HG02981 (cell line): ENCODE results near the gene PDE7B.

Source experiments
- ATAC-seq: cut with Tn5 transposase; IDR thresholded peaks from one replicate; pipeline ENCODE4 v1.9.1; 2021; ENCODE audit warnings: mild to moderate bottlenecking, moderate library complexity; ENCODE audit not compliant: unreplicated experiment

PDE7B gene

DNA sequence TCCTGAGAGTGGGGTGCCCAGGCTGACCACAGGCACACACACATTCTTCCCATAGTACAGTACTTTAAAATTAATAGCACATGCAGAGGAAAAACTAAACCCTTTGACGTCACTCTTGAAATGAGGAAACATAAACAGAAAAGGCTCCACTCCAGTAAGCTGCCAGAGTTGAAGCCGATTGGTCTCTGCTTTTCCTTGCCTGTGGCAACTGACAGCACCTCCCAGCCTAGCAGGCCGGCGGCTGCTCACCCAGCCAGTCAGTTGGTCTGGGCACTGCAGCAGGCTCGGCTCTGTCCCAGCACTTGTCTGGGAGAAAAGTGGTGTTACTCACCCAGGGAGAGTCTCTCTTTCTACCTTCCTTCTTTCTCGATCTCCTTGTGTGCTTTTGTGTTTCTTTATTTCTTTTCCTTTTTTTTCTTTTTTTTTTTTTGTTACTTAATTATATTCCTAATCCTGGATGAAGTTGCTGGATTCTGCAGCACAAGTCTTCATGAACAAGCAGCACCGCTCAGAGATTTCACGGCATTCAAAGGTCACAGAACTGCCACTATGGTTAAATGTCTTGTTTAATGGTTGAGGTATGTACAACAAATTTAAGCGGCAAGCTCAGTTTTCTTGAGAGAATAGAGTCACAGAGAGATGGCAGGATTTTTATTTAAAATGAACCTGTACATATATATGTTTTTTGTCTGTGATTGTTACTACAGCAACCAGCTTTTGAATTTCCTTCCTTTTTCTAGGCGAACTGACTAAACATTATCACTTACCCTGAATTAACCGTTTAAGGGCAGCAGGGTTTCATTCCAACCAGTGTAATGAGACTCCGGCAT, at the start of gene PDE7B:
Gene PDE7B (plus strand): TSS at position 260 of the 830 bp plus-strand sequence.
- ATAC-seq = peak; percentile 83

DNA sequence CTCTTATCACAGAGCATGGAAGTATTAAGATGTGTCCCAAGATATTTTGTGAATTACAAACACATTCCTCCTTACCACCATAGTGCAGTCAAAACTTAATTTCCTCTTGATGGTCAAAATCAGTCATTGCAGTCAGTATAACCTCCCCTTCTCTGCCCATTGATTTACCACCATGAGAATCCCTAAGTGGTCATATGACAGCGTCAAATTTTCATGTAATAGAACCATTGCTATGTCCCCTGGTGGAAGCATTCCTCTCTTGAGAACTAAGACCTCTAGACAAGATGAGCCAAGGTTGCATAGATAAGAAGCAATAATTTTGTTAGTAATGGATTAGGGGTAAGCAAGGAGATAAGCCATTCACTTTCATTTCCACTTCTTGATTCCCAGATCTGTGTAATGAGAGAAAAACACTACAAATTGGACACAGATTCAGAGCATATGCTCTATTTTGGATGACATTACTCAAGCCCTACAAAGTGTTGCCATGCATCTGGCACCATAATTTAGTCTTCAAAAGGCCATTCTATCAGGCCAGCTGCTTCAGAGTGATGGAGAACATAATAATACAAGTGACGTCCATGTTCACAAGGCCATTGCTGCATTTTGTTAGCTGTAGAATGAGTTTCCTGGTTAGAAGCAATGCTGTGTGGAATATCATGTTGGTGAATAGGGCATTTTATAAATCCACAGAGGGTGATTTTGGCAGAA, 49.6 kb upstream of the PDE7B start:
- ATAC-seq = no peak

DNA sequence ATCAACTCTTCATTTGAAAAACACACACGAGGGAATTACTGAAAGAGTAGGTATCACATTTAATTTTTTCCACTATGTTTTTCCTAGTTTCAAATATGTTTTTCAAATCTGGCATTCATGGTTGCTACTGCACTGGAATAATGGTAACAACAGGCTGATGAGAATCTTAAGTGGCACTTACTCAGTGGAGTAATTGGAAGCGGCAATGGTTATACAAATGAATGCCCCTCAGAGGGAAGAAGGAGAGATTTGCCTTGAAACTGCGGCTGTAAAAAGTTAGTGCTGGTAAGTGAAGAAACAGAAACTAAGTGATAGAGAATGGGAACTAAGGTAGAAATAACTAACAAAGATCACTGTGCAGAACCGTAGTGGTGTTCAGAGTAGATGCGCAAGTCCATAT, 41.0 kb upstream of the PDE7B start:
- no peak for ATAC-seq

DNA sequence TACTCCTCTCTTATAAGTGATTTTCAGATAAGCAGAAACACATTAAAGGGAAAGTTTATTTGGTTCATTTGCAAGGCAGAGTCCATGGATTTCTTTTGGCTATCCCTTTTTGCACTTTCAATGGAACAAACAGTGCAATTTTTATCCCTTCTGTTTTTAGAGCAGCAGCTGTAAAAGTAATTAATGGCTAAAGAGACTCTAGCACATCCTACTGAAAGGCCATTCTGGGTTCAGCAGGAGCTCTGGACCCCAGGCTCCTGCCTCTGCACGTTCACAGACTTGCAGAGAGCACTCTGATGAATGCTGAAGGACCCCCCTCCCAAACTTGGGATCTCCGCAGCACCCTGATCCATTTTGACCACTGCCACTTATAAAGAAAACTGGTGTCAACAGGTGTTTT, 40.3 kb upstream of the PDE7B start:
- no peak for ATAC-seq

DNA sequence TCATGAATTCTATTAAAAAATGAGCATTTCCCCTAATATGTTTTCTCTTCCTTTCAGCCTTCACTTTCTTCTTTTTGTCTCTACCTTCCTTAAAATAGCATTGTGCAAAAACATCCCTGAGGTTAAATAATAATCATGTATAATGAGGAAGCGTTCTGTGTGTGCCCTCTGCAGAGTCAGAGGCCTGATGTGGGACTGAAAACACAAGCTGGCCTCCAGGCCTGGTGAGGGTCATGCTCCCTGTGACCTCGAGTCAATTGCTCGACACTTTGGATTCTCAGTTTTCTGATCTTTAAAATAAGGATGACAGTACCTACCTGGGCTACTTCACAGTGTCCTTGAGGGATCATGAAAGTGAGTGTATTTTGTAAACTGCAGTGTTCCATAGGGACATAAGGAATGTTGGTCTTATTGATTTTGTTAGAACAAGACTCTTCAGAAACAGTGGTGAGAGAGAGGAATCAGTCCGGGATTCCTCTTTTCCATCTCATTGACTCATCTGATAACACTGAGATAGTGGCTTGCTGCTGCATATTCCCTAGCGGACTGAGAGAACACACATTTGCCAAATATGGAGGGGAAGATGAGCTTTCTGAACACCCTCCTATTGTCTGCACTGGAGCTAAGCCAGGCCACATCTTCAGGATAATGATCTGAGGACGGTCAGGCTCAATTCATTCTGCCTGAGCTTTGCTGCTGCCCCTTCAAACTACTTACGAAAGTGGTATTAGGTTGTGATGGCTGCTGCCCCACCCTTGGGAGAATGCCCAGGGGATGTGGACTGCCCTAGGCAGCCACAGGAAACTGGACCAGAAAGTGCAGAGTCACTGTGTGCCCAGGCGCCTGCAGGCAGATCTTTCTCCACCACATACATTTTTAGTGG, 39.6 kb upstream of the PDE7B start:
- ATAC-seq = no peak

DNA sequence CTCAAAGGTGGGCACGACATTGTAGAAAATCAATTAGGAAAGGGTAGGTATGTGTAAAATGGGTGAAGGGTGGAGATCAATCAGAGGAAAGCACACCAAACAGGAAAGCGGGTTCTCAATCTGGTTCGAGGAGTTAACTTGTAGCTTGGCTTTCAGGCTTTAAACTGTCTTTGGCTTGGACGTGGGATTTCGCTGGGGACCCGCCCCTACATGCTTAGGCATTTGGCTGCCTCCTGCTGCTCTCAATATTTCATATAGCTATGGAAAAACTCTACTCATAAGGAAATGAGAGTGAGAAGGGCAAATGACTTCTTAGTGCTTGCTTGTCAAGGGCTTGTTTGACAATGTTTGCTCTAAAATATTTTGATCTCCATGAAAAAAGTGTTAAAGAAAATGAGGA, 38.1 kb upstream of the PDE7B start:
- no peak for ATAC-seq

DNA sequence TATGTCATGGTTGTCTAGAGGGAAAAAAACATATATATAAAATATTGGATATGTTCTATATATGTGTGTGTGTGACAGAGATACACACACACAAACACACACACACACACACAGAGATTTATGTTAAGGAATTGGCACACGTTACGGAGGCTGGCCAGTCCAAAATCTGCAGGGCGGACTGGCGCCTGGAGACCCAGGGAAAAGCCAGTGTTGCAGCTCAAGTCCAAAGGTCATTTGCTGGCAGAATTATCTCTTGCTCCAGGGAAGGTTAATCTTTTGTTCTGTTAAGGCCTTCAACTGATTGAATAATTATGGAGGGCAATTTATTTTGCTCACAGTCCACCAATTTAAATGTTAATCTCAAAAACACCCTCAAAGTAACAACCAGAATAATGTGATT, 37.5 kb upstream of the PDE7B start:
- ATAC-seq = no peak

DNA sequence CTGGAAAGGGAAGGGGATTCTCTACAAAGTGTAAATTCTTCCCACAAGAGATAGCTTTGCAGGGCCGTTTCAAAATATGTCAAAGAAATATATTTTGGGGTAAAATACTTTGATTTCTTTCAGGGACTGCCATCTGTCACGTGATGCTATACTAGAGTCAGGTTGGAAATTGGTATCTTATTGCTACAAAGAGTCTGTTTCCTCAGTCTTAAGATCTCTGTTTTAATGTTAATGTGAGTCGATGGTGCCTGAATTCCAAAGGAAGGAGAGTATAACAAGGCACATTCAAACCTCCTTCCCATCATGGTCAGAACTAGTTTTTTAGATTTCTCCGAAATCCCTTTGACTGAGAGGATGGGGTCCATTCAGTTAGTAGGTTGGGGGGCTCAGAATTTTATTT, 36.3 kb upstream of the PDE7B start:
- no peak for ATAC-seq

DNA sequence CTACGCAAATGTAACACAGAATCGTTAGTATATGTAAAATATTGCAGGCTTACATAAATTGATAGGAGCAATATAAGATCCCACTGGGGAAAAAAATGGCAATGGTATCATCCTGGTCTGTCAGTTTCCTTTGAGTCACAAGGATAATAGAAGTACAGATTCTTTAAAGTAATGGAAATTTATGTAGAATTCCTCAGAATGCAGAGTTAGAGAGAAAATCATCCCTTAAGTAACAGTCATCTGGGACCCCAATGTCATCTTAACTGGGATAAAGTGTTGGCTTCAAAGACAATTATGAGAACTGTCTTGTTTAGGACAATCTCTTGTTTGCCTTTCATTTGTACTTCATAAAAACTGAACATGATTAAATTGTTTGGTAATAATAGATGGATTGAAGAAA, 34.5 kb upstream of the PDE7B start:
- no peak for ATAC-seq

DNA sequence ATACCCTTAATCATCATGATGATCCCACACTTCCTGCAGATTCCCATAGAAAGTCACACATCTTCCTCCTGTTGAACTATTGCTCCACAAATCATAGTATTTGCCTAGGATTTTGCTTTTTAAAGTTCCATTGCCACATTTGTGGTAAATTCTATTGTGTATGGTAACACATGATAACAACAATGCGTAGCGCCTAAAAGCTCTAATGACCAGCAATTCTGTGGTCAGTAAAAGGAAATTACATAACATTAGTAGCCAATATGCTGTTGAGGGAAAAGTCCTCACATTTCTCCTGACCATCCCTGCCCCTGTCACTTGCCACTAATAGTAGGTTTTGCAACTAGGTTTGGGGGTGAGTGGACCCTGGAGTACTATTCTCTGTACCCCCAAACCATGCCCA, 31.8 kb upstream of the PDE7B start:
- ATAC-seq = no peak

DNA sequence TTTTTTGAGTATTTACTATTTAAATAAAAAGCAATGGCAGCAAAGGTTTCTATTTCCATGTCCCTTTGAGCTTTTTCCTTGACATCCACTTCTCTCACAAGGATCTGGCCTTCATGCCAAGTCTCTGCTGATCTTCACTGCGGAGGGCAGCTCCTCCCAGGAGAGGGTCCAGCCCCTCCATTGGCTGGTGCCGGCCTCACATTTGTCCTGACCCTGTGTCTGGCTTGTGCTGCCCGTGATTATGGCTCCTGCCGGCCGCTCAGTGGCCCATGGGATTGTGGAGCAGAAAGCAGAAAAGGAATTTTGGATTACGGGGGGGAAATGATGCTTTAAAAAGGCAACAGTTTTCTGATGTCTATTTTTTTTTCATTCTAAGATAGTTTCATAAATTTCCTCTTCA, 31.2 kb upstream of the PDE7B start:
- no peak for ATAC-seq

DNA sequence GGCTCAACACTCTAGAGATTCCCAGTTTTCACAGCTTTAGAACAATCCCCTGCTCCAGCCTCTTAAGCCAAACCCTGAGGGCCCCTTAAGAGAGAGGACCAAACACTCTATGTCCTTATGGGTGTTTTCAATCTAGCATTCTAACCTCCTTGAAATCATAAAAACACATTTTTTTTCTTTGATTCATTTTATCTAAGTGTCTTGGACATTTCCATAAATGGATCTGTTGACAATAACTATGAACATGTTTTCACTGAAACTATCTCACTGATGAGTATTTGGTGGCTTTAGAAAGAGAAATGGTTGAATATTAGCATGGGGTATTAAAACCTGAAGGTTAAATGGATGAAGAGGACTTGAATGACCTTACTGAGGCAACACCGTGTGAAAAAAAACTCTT, 27.6 kb upstream of the PDE7B start:
- no peak for ATAC-seq

DNA sequence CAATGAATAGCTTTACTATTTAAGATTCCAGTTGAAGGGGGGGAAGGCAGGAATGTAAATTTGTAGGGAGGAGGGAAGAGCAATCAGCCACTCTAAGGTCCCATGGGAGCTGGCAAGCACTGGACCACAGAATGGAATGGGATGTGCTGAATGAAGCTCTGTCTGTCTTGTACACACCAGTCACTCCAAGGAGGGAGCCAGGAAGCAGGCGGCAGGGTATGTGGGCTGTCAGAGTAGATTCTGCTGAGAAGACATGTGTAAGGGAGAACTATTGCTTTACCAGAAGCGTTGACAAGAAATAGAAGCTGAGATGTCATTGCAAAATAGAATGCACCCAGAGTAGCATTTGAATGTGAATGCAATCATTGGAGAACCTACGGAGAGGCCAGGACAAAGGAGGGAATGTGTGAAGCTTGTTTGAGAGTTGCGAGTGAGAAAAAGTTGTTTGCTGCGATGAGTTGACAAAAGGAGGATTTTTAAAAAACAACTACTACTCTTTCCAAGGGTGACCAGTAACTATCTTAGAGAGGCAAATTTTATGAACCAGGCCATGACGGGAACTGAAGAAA, 25.2 kb upstream of the PDE7B start:
- ATAC-seq = no peak

DNA sequence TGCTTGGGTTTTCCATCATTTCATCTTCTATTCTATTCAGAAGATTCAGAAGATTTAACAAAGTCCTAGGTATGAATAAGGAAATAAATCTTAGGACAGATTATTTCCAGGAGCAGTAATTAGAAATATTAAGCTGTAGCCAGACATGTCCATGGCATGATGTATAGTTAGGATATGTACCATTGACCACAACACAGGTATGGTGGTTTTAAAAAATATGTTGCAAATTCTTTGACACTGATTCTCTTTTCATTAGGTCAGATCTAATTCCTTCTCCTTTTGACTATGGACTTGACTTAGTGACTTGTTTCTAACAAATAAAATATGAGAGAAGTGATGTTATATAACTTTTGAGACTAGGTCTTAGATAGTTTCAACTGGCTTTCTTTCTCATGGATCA, 23.5 kb upstream of the PDE7B start:
- ATAC-seq = no peak

DNA sequence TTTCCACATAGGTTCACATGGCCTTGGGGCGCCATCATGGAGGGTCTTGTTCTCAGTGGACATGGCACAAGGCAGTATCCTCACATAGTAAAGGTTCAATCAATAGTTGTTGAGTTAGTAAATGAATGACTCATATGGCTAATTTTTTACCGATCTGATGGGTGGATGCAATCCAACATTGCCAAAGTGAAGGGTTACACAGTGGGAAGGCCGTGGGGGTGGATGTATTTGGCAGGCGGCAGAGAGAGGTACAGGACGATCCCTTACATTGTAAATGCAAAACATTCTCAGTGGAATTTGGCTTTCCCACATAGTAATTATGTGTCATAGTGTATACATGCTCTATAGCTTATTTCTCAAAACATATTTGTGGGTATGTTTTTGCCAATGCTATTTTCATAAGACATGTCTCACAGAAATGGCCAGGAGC, 21.0 kb upstream of the PDE7B start:
- no peak for ATAC-seq

DNA sequence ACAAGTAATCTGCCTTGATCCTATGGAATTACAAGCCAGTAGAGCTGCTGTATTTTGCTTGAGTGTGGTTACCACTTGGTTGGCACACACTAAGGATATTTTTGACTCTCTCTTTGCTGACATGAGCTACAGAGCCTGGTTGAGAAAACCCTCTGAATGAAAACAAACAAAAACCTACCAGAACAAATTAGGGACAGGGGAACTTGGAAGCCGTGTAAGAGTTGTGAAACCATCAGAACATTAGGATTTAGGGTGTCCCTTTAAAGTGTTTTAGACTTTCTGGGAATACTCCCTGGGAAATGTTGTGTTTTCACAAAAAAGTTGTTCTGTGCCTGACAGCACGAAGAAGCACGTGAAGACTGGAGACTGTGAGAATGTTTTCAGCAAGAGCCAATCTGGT, 20.5 kb upstream of the PDE7B start:
- no peak for ATAC-seq

DNA sequence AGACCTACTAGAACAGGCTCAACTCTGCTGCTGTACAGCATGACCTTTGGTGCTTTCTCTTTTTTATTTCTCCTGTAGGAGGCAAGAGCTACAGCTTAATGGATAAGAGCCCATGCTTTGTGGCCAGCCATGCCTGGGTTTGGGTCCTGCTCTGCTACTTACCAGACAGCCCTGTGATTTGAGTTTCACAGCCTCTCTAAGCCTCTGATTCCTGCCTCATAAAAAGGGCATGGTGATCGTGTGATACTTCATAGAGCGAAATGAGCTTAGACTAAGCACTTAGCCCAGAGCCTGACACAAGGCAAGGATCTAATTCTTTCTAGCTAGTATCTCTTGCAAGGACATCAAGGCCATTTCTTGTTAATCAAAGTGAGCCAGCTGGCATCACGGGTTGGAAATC, 19.3 kb upstream of the PDE7B start:
- no peak for ATAC-seq

DNA sequence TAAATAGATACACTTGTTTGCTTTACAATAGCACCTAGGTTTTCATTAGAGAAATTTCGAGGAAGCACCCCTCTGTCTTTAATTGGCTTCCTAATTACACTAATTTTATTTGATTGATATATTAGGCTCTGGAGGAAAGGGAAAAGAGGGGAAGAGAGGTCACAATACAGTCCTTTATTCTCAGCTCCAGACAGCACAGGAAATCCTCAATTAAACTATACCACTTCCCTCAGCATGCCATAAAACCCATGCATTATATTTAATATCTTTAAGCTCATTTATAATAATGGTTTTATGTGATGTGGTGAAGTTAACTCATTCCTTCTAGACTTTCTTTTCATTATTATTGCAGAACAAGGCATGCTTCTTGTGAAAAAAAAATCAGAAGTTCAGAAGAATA, 17.7 kb upstream of the PDE7B start:
- ATAC-seq = no peak

DNA sequence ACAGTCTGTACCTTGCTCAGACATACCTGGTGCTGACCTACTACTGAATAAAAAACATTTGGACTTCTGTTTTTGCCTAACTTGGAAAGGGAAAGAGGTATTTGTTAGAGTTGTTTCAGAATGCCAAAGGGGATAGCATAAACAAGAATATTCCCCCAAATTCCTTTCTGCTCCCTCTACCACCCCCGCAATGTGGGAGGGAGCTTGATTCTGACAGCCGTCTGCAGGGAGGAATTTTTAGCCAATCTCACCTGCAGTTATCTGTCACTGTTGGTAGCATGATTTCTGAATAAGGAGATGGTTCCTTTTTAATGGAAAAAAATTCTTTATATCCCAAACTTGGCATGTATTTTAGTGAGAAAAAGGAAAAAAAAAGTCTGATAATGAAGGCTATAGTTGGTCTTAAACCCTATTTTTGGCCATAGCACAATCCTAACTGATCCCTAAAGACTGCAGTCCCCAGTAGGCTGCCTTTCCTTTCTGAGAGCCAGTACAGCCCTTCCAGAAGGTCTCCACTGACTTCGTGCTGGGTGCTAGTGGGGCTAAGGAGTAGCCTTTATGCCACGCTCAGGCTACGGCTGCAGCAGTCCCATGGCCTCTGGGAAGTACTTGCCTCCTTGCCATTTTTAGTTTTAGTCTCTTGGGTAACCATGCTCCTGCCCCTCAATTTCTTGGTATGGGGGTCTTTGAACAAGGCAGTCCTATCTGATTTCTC, 13.6 kb upstream of the PDE7B start:
- ATAC-seq = no peak

DNA sequence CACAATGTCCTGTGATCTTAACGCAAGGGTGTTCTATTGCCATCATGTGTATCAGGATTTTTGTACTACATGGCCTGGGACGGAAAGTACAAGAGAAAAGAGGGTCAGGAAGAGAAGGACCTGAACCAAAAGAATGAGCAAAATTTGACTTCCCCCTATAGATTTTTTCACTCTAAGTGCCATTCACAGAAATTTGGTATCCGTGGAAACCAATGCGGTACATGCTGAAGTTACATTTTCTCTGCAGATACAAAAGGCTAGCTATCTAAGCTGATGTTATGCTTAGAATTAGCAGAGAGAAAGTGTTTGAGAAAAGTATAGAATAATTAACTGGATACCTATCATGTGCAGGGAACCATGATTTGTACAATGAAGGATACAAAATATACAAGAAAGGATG, 12.4 kb upstream of the PDE7B start:
- no peak for ATAC-seq
